Transverse colon (tissue), 4 donors: ENCODE data around the gene PTTG1. TPM values are rescaled to one million over a fixed set of nuclear protein-coding genes. Genes with fewer than 3 reads are reported as not detected.

Source experiments
- DNase-seq: peaks from one replicate; pipeline ENCODE4 v3.0.0-alpha.2; 2019
- H3K27ac ChIP-seq, 4 donors: fragments of 200-600 bp; sonication (generic); 2 replicates each; pipeline ENCODE4 v1.5.1; 2016 to 2018; ENCODE audit warnings: inconsistent platforms in 4 of 4
- H3K27me3 ChIP-seq: fragments of 200-600 bp; sonication (generic); 2 replicates; pipeline ENCODE4 v1.5.1; 2017; ENCODE audit warnings: inconsistent platforms
- H3K36me3 ChIP-seq, 4 donors: fragments of 200-600 bp; sonication (generic); 2 replicates each; pipeline ENCODE4 v1.5.1; 2017 to 2019; ENCODE audit warnings: inconsistent platforms in 4 of 4
- H3K4me1 ChIP-seq, 4 donors: fragments of 200-600 bp; sonication (generic); 2 replicates each; pipeline ENCODE4 v1.5.1; 2017 to 2020; ENCODE audit warnings: inconsistent platforms in 4 of 4
- H3K4me3 ChIP-seq, 4 donors: fragments of 200-600 bp; sonication (generic); 1 replicate in 1 of 4; 2 replicates in 3 of 4; pipeline versions ENCODE4 v1.5.1 to v1.6.1; 2017 to 2019; ENCODE audit warnings: inconsistent platforms in 4 of 4
- H3K9me3 ChIP-seq, 2 donors: fragments of 200-600 bp; sonication (generic); 2 replicates each; pipeline ENCODE4 v1.5.1; 2017 to 2019; ENCODE audit warnings: inconsistent platforms in 2 of 2
- CTCF ChIP-seq, 5 experiments: fragments of 200-600 bp in 3 of 5; fragments of 450-650 bp in 2 of 5; sonication (generic) in 3 of 5; IDR thresholded peaks; 1 replicate in 2 of 5; 2 replicates in 3 of 5; pipeline ENCODE4 v1.5.1; 2016 to 2017; ENCODE audit warnings: antibody characterized with exemption in 5 of 5, inconsistent platforms in 3 of 5, mild to moderate bottlenecking in 2 of 5, moderate library complexity in 1 of 5
- EP300 ChIP-seq: sonication (generic); formaldehyde crosslinking; IDR thresholded peaks from one replicate; pipeline ENCODE4 v1.6.1; 2017; ENCODE audit warnings: antibody characterized with exemption, low read depth
- POLR2A ChIP-seq: fragments of 450-650 bp; IDR thresholded peaks from one replicate; pipeline ENCODE4 v1.6.1; 2016; ENCODE audit warnings: antibody characterized with exemption, mild to moderate bottlenecking, moderate library complexity
- POLR2AphosphoS5 ChIP-seq, 3 donors: sonication (generic); formaldehyde crosslinking; IDR thresholded peaks; one replicate each; pipeline ENCODE4 v1.6.1; 2016; ENCODE audit warnings: antibody characterized with exemption in 3 of 3
- WGBS, 2 donors: methylation state at CpG; one replicate each; pipeline ENCODE4 v1.1.5; 2018; ENCODE audit warnings: low coverage in 1 of 2; 5-methylcytosine and 5-hydroxymethylcytosine counted together
- in situ Hi-C, 4 donors: fragments of 200-750 bp; cut with MboI; loops; one replicate each; pipeline versions ENCODE4 v1.15.0 to v1.15.1; 2017; ENCODE audit warnings: low sequenced_read_pairs in 3 of 4, low pct_ligation_motif_present in 1 of 4, low pct_unique_long_range_greater_than_20kb in 1 of 4
- intact Hi-C: fragments of 100-400 bp; cut with DNase I; formaldehyde crosslinking; loops from one replicate; pipeline ENCODE4 v1.15.1; 2023; ENCODE audit warnings: low total_unique reads
- total RNA-seq, 4 donors: library from RNA; depleted of rRNA; stranded (reverse); fragments of >200 nt; gene quantifications; one replicate each; pipeline ENCODE4 v1.1.0, GENCODE V29; 2016

Gene PTTG1
- total RNA-seq, 4 donors from 2014 or later: 6.4 to 41.1 (median 15.2) TPM

GRCh38 chr5:160472482-160472881 is 50.8 kb downstream of the PTTG1 start:
- no peak for TF ChIP-seq CTCF (IDR thresholded peaks at IDR 0.05)
- H3K9me3 ChIP-seq: no peaks in the 10 kb centered on the region
- no peak for DNase-seq
- intact Hi-C loops (no loop called here), in situ Hi-C loops (no loop called here)
- H3K36me3 ChIP-seq: no peaks in the 10 kb centered on the region
- no peak overlapping the region for H3K27ac ChIP-seq
- no peak overlapping the region for H3K4me3 ChIP-seq
- WGBS, 2 donors: 92 to 98% methylated on average over 2 to 4 of the region's 4 CpGs
- H3K27me3 ChIP-seq: no peaks in the 10 kb centered on the region
- H3K4me1 ChIP-seq: peaks cover 4 to 59% (median 26%) of the 10 kb centered on the region in 4 donors

- peaks cover 0 to 47% (median 18%) of the 10 kb centered on the region in 4 donors for H3K4me1 ChIP-seq
- no peak overlapping the region for H3K4me3 ChIP-seq
- DNase-seq: no peak
- H3K27ac ChIP-seq: no peak overlapping the region
- intact Hi-C loops: no loop called here
- no peaks in the 10 kb centered on the region for H3K27me3 ChIP-seq
- 62 to 70% methylated on average over 5 to 6 of the region's 6 CpGs for WGBS, 2 donors
- in situ Hi-C loops: no loop called here
- no peaks in the 10 kb centered on the region for H3K9me3 ChIP-seq
- H3K36me3 ChIP-seq: no peaks in the 10 kb centered on the region
- no peak for TF ChIP-seq CTCF (IDR thresholded peaks at IDR 0.05)
- no peak for TF ChIP-seq POLR2AphosphoS5 (IDR thresholded peaks at IDR 0.05)
- no peak for TF ChIP-seq EP300
Measured at GRCh38 chr5:160473681-160474080, 52.0 kb downstream of the PTTG1 start.

GRCh38 chr5:160474084-160474483 is 52.4 kb downstream of the PTTG1 start:
- peaks cover 0 to 43% (median 18%) of the 10 kb centered on the region in 4 donors for H3K4me1 ChIP-seq
- no peaks in the 10 kb centered on the region for H3K9me3 ChIP-seq
- intact Hi-C loops: no loop called here
- WGBS, 2 donors: 52 to 63% methylated on average over 1 of the region's 1 CpG
- H3K4me3 ChIP-seq: no peak overlapping the region
- no peak overlapping the region for H3K27ac ChIP-seq
- no peak for TF ChIP-seq CTCF (IDR thresholded peaks at IDR 0.05)
- TF ChIP-seq EP300: no peak
- TF ChIP-seq POLR2A: no peak
- TF ChIP-seq POLR2AphosphoS5 (IDR thresholded peaks at IDR 0.05): no peak
- H3K27me3 ChIP-seq: no peaks in the 10 kb centered on the region
- no peaks in the 10 kb centered on the region for H3K36me3 ChIP-seq
- DNase-seq: no peak
- in situ Hi-C loops: no loop called here

GRCh38 chr5:160475864-160476438 is 54.3 kb downstream of the PTTG1 start:
- TF ChIP-seq CTCF (IDR thresholded peaks at IDR 0.05) (no peak), POLR2AphosphoS5 (IDR thresholded peaks at IDR 0.05) (no peak), POLR2A (no peak), EP300 (no peak)
- Histone ChIP-seq H3K27me3 (no peaks in the 10 kb centered on the region), H3K36me3 (no peaks in the 10 kb centered on the region), H3K27ac (peak overlapping the region; percentile 37 to 64 (median 52)), H3K4me1 (peaks cover 0 to 34% (median 13%) of the 10 kb centered on the region in 4 donors), H3K9me3 (no peaks in the 10 kb centered on the region), H3K4me3 (no peak overlapping the region)
- in situ Hi-C loops (loop anchor here in 1 of 4 donors (25.0 kb wide), 1 partner anchor 311 kb away; no protein-coding TSS in a partner anchor), intact Hi-C loops (no loop called here)
- peak; percentile 23 for DNase-seq
- WGBS, 2 donors: 44 to 52% methylated on average over 4 to 7 of the region's 7 CpGs
